GM21619 (cell line): ENCODE measurements around the gene RNF183.
"Not testable (repeated sequence)": the region's sequence is repeated elsewhere in the genome, so short reads cannot be mapped to it uniquely, and the experiment has no call there.

ENCODE experiments used
- ATAC-seq: cut with Tn5 transposase; IDR thresholded peaks from one replicate; pipeline ENCODE4 v1.9.1; 2021; ENCODE audit not compliant: unreplicated experiment

Gene RNF183

GRCh38 chr9:113275157-113276131 is 27.7 kb downstream of the RNF183 start, which contains the start of the genes CDC26 and PRPF4:
TSS of gene CDC26 (minus strand) at chr9:113275572. CDS start at chr9:113272507, 3,065 bp downstream.
TSS of gene PRPF4 (plus strand) at chr9:113275658. CDS start at chr9:113275744, 86 bp downstream.
- peak; percentile 97 for ATAC-seq

- peak; percentile 3 for ATAC-seq
These were observed 28.6 kb downstream of the RNF183 start for GRCh38 chr9:113274474-113275156.

DNA sequence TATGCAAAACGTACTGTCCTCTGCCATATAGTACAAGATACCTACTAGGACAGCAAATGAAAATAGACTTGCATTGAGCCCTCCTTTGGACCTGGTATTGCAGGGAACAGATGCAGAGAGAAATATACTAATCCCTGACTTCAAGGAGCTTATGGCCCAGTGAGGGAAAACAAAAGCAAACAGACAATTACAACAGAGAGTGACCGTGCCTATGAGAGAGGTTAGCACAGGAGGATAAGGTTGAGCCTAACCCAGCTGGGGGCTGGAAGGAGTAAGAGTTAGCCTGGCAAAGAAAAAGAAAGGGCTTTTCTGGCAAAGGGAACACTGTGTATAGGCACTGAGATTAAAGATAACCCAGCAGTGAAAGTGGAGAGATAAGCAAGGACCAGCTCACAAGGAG is 33.3 kb downstream of the RNF183 start:
- no peak for ATAC-seq

DNA sequence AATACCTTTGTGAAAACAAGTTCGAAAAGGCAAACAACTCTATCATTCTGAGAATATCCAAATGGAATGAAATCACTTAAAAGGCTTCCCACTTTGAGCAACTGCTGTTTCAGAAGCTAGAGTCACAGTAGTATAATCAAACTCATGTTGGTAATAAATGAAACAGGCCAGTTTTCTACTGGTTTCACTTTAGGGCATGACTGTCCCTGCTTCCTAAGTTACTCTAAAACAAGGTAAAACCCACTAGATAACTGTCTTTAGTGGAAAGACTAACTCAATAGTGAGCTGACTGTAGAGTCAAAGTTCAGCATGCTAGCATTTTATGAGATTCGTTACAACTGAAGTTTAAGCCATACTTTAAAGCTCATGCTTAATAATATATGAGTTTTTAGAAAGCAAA is 33.8 kb downstream of the RNF183 start:
- ATAC-seq = no peak

DNA sequence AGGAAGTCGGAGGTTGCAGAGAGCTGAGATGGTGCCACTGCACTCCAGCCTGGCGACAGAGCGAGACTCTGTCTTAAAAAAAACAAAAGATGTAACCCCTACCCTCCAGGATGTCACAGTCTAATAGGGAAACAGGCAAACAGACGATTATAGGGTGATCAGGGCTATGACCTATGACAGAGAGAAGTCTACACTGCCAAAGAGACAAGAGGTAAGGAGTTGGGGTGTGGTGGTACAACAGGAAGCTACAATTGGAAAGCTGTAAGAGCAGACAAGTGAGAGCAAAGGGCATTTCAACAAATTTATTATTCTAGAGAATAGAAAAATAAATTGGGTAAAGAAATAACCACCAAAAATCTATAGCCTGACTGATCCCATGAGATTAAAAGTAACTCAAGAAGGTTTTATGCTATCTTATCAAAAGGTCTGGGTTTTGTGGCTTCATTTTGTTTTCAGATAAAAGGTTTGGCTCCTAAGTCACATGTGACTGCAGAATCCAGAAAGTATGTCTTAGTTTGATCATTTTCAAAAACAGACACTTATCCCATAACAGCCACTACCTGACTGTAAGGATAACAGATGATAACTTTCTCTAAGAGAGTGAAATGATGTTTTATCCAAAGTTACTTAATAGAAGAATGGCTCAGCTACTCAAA is 35.1 kb downstream of the RNF183 start:
- no peak for ATAC-seq

DNA sequence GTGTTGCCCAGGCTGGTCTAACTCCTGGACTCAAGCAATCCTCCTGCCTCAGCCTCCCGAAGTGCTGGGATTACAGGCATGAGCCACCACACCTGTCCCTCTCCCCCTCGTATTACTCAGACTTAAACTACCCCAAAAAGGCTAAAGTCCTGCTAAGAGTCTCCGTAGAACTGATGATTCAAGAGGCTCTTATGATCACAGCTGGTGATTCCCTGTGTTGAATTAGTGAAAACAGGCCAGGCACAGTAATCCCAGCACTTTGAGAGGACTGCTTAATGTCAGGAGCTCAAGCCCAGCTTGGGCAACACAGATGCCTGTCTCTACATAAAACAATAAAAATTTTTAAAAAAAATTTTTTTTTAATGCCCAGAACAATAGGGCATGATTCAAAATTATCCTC is 37.0 kb downstream of the RNF183 start:
- no peak for ATAC-seq

- ATAC-seq = no peak
These were observed 41.1 kb downstream of the RNF183 start for GRCh38 chr9:113261917-113262671.

DNA sequence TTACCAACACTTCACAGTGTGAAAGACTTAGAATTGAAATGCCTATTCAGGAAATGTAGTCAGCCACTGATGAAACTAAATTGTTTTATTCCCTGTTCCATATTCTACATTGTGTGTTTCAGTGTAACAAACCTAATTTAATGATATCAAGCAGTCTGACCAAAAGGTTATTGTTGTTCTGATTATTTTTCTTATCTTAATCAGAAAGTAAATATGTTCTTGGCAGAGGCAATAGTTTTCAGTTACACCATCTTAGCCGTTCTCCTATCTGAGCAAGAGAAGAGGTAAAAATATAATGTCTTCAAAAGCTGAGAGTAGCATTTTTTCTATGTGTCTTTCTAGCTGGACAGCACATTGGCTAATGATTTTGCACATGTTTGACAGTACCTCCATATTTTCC is 44.9 kb downstream of the RNF183 start:
- ATAC-seq = no peak

GRCh38 chr9:113257863-113258262 is 45.3 kb downstream of the RNF183 start:
- ATAC-seq = no peak

- ATAC-seq = no peak
These were observed 47.7 kb downstream of the RNF183 start for GRCh38 chr9:113255438-113255837.

- no peak for ATAC-seq
These were observed 48.2 kb downstream of the RNF183 start for GRCh38 chr9:113254991-113255390.

DNA sequence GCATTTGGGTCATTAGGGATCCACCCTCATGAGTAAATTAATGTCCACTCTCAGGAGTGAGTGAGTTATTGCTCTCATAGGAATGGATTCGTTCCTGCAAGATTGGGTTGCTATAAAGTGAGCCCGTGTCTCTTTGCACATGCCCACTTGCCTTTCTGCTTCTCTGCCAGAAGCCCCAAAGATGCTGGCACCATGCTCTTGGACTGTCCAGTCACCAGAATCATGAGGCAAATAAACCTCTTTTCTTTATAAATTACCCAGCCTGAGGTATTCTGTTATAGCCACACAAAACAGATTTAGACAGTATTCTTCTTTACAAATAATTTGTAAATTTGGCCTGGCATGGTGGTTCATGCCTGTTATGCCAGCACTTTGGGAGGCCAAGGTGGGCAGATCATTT is 52.4 kb downstream of the RNF183 start:
- no peak for ATAC-seq

- not testable (repeated sequence) for ATAC-seq
These were observed 53.5 kb downstream of the RNF183 start for GRCh38 chr9:113249661-113250060.

DNA sequence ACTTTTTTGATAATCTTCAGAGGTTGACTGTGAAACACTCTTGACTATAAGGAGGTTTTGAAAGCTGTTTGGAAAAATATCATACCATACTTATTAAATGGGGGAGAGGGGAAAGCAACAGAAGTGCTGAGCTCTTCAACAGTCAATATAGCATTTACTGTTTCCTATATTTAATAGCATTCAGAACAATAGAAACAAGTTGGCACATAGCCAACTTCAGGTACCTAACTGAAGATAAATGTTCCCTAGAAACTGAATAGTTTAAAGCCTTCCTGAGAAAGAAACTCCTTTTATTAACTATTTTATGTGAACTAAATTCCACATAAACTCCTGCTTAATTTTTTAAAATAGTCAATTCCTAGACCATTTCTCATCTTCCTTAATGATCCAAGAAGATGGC is 55.5 kb downstream of the RNF183 start:
- ATAC-seq = no peak
